ENCODE measurements around the gene WEE2.

Gene WEE2

DNA sequence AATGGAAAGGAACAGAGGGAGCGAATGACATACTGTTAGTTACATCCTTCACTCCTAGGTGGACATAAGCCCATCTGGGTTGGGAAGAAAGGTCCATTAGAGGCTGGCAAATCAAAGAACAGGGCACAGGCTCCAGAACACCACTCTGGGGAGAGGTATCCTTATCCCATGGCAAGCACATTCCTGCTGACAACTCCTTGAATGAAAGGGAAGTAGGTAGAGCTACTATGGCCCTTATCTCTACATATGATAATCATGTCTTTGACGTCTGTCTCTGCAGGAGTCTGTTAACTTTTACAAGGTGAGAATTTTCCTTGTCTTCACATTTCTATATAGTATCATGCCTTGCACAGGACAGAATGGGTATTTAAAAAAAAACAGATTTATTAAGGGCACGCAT is 16.6 kb upstream of the WEE2 start:
- DNase-seq (ENCODE audit: low spot score): no peak

DNA sequence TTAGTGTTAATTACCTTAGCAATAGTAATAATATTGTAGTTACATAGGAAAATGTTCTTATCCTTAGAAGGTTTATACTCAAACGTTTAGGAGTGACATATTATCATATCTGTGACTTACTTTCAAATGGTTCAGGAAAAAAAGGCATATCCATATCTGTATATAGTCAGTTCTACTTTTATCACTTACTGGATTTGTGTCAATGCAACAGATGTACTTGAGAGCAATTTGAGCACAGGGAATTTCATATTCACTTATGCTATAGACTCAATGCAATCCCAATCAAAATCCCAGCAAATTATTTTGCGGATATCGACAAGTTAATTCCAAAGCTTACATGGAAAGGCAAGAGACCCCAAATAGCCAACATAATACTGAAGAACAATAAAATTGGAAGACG is 16.2 kb upstream of the WEE2 start:
- no peak for DNase-seq (ENCODE audit: low spot score)

DNA sequence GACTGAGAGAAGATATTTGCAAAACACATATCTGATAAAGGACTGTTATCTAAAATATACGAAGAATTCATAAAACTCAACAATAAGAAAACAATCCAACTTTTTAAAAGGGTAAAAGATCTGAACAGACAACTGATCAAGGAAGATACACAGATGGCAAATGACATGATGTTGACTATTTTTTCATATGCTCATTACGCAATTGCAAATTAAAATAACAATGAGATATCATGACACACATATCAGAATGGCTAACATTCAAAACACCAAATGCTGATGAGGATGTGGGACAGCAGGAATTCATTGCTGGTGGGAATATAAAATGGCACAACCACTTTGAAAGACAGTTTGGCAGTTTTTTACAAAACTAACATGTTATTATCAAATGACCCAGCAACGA is 15.1 kb upstream of the WEE2 start:
- DNase-seq (ENCODE audit: low spot score): no peak

DNA sequence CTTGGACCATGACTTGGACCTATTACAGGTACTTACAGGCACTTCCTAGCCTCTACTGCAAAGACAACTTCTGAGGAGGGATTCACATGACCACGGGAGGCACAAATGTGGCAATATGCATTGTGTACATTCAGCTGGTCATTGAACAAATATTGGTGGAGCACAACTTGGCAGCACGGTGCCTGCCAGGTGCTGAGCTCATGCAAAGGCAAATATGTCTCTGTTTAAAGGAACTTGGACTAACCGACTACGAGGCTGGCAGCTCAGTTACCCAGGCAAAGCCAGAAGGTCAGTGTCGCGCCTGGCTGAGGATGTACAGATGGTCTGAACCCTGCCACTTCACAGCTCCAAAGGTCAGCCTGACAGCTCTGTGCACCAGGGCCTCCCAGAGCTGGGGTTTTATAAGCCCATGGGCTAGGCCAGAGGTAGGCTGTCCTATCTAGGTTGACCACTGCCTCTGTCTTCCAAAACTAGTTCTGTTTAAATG is 12.3 kb upstream of the WEE2 start:
- DNase-seq (ENCODE audit: low spot score): no peak

DNA sequence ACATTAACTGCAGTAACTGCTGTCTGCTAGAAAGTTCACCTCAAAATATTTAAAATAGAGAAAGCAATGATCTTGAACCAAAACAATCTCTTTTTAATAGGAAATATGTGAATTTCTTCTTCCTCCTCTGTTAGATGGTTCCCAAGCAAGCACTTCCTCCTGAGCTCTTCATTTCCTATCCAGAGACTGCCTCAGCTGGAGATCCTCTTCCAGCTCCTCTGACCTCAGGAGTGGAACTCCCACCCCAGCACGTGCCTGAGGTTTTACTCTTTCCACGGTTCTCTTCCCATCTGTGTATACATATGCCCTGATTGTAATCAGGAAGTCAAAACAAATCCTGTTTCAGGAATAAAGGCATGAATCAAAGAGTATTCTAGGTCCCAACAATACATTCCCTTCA is 11.8 kb upstream of the WEE2 start:
- DNase-seq (ENCODE audit: low spot score): no peak

DNA sequence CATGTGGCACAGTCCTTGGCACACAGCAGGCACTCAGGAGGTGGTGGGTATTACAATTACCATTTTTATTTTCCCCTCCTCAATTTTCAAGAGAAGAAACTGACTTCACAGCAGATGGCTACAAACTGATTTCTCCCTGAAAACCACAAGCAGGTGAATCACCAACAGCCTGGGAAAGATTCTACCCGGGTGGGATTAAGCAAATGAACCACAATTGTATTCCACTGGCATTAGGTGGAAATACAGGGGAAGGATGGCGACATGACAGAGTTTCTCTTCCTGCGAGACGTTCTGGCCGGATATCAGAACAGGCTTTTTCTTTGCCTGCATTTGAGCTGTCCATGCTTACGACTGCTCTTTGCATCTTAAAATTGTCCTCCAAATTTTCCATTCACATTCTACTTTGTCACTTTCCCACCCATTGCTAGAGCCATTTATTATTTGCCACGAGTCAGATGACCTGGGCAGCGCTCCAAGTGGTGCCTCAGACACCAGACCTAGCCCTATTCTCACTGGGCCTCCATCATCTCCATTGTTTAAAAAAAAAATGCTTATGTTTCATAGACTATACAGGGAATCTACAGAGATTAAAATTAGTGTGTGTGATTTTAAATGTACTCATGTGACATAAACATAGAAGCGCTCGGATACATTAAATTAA is 10.8 kb upstream of the WEE2 start:
- no peak for DNase-seq (ENCODE audit: low spot score)

DNA sequence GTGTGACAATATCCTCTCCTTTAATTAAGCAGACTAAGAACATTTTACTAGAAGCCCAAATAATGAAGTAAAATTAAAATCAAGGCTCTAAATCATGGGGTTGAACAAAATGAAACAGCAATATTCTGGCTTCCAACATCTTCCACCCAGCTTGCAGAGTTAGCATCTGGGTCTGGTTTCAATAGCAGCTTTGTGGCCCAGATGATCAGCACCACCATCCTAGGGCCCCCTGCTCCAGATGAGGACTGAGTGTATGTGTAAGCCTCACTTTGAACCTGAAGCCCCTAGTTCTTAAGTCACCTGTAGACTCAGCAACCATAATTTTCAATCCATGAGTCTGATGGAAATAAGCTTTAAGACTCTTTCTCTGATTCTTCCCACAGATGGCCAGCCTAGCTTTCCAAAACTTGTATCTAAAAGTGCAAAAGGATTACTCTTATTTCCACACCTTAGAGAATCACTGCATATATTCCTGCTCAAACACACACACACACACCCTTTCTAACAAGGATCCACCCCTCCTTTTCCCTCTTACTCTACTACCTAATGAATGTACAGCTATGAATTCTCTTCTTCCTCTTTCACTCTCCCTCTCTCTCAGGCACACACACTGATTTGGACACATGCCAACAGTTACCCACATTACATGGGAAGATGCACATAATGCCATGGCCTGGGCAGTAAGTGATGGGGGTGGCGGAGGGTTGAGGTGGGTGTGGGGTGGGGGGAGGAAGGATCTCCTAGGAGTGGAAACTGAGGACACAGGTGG is 9.7 kb upstream of the WEE2 start:
- DNase-seq (ENCODE audit: low spot score): no peak

DNA sequence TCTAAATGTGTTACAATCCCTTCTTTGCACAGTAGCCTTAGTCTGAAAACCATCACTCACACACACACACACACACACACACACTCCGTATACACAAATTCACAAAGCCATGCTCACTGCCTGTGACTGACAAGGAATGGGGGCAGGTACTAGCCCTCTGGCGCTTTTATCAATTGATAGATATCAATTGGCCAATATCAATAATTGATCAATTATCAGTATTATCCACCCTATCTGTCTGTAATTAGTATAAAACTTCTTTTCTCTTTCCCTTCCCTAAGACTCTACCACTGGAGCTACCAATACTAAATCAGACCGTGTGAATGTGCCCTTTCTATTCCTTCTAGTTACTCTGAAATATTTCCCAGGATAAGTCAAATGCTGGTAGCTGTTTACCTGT is 8.3 kb upstream of the WEE2 start:
- no peak for DNase-seq (ENCODE audit: low spot score)

DNA sequence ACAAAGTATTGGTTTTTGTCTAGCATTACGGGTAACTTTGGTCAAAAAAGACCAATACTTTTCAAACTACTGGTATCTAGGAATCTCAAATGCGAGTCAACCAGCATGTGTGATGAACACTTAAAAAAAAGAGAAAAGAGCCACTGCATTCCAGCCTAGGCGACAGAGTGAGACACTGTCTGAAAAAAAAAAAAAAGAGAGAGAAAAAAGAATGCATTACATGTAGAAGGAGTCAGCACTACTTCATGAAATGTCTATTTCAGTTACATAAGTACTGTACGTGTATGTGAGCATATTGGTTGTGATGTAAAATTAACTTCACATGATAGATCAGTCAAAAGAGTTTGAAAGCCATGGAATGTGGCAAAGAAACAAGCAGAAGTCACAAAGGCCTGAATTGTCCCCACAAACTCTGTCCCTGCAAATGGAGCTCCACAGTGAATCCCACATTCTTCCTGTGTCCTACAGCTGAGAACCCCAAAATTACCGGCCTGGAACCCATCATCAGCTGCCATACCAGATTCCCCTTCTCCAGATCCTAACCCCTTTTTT is 7.8 kb upstream of the WEE2 start:
- DNase-seq (ENCODE audit: low spot score): no peak

DNA sequence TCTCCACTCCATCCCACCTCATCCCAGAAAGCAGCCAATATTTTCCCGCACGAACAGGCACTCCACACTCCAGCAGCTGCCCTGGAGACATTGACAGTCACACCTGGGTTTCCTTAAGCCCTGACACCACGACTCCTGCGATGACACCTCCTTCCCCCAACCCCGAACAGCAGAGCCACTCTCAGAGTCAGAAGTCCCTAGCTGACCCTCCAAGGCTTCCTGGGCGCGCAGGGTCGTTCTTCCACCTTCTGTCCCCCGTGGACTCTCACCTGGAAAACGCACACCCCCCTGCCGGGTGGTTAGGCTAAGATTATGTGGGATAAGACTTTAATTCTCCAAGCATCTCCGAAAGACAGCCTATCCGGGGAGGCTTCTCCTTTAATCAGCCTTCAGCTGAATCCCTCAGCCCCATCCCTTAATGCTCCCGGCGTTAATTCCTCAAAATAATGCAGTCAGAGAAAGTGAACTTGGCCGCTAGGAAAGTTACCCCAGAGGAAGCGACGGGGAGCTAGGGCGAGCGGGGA is 7.2 kb upstream of the WEE2 start:
- DNase-seq (ENCODE audit: low spot score): peak; percentile 77

DNA sequence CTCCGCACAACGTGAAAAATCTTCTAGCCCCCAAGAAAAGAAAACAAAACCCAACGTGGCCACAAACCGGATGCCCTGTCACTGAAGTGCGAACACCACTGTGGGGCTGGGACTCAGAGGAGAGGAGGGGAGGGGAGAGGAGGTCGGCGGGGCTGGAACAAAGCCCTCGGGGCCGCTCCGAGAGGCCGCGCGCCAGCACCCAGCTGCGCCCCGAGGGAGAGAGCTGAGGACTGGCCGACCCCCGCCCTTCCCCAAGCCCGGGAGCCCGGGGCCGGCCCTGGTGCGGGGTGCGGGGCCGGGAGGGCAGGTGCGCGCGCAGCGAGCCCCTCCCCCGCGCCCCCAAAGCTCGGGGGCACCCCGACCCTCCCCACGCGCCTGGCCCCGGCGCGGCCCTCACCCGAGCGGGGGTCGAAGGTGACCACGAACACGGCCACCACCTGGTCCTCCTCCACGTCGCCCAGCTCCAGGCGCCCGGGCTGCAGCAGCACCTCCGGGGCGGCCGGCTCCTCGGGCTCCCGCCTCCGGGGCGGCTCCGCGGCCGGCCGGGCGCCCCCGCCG is 6.6 kb upstream of the WEE2 start:
- peak; percentile 80 for DNase-seq (ENCODE audit: low spot score)

DNA sequence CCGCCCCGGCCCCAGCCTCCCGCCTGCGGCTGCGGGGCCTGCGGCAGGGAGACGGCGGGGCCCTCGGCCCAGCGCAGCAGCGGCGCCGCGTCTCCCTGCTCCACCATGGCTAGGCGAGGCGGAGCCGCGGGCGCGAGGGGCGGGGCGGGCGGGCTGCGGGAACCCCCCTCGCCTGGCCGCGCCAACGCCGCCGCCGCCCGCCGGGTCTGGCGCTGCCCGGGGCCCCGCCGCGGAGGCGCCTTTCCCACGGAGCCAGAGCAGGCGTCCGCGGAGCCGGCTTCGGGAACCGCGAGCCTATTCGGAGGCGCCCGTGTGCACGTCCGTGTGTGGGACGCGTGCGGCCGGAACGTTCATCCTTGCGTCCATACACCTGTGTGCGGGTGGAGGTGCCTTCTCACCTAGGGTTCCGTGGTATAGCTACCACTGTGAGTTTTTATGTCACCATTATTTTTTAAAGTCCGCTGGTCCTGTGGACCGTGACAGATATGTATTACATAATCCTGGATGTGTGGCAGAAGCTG is 6.0 kb upstream of the WEE2 start, which contains the start of gene DENND11:
Gene DENND11, minus strand, starts transcription at position 120 of the 521 bp plus-strand sequence. Its CDS starts 13 bp downstream, at position 107.
- peak; percentile 91 for DNase-seq (ENCODE audit: low spot score)

DNA sequence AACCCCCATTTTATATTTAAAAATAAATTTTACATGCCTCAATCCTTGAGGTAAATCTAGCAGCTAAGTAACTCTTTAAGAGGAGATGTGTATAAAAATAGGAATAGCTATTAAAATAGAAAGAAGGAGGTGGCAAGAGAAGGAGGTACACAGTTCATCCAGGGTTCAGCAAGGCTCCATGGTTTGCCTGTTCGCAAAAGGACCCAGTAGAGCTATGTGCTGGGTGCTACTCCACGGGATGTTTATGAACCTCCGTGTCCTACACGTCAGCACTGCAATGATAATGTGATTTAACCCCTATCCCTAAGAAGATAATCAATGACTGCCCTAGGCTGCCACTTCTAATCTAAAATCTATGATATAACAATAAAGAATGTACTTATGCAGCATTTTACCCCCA is 5.3 kb upstream of the WEE2 start:
- no peak for DNase-seq (ENCODE audit: low spot score)

DNA sequence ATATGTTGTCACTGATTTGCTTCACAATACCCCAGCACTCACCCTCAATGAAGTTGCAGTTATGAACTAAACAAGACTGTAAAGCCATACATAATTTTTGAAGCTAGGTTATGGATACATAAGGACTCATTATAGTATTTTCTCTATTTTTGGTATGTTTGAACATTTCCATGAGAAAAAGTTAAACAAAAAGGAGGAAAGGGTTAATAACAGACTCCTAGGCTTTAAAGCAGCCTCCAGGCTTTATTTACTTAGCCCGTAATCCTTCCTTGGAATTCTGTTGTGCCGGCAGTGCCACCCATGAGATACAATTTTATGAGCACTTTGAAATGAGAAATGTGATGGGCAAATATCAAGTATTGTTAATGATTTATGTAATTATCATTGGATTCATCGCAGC is 4.0 kb upstream of the WEE2 start:
- no peak for DNase-seq (ENCODE audit: low spot score)

DNA sequence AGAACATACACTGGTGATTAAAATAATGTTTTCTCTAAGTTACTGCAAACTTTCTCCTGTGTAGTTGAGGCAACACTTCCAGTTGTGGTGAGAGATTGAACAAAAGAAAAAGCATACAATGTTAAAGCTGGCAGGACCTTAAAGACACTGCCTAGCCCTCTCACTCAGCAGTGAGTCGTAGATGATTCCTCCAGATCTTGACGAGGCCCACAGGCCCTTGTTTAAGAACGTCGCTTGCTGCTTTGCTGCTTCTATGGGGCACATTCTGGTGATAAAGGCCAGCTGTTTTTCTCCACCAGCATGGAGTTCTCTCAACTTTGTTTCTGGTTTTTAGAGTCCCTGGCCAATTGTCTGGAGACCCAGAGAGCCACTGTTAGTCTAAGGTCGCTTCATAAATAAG is 3.4 kb upstream of the WEE2 start:
- DNase-seq (ENCODE audit: low spot score): no peak

DNA sequence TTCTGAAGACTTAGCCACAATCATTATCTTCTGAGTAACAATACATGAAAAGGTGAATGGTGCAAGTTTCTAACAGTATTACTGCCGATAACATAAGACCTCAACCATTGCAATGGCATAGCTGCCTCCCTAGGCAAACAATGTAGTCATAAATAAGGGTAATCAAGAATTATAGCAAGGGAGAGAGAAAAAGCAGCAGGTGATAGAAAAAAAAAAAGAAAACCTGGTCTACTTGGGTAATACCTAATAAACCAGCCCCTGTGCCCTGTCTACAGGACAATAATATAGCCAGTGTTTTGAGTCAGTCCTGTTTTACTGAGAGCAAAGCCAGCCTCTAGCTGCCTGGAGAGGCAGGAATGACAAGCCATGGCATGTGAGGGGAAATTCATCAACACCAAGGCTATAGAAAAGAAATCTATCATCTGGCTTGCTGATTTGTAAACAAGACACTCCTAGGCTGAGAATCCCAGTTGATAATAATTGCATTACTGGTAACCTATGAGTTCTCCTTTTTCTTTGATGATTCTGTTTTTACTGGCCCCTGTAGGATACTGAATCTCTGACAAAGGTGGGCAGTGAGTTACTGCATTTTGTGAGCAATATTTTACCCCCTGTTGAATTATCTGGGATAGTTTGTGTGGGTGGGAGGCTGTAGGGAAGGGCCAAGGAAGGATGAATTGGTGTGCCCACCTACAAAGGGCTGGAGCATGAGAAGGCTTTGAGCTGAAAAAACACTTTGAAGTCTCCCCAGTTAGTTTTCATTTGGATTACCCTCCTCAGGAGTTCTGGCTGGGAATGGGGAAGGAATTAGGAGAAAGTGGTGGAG is 1.7 kb upstream of the WEE2 start:
- no peak for DNase-seq (ENCODE audit: low spot score)

DNA sequence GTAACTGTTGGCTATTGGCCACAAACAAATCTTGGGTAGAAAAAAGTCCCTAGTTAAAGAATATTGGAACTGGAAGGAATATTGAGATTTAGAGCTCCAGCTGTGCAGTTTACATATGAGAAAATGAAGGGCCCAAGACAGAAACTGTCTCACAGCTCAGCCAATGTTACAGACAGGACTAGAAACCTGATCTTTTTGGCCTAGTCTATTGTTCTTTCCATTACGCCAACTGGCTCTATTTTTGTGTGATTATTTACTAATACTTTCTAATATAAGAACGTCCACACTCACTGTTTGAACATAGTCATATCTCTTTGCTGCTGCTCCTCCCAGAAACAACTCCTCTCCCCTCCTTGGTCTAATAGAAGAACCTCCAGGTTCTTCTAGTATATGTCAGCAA is 1.2 kb downstream of the WEE2 start:
- DNase-seq (ENCODE audit: low spot score): no peak

DNA sequence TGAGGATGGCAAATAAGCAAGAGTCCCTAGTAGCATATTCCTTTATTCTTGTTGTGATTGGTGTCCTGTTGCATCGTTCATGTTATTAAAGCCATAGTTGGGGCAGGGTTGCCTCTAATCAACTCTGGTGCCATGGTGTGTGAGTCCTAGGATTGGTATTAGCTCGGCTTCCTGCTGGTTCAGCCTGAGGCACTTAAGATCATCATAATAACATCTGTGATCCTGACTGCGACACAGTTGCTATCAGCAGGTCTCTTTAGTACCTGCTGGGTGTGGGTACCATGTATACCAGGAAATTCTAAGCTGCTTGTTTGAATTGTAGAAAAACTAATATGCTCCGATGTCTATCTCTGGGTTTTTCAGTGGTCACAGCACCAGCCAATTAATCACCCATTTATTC is 1.6 kb downstream of the WEE2 start:
- no peak for DNase-seq (ENCODE audit: low spot score)

DNA sequence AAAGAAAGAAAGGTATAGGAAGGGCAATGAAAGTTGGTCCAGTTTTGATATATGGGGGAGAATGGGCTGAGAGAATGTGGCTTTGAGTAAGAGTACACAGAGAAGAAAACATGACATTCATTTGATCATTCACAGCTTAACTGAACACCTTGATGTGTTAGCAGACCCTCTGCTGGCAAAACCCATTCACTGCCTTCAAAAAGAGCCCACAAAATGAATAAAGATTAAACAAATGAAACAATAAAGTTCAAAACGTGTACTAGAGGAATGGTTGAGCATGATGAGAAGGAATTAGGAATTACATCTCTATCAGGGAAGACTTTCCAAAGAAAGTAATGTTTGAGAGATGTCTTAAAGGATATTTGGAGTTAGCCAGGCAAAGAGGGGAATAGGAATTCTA is 2.1 kb downstream of the WEE2 start:
- no peak for DNase-seq (ENCODE audit: low spot score)

DNA sequence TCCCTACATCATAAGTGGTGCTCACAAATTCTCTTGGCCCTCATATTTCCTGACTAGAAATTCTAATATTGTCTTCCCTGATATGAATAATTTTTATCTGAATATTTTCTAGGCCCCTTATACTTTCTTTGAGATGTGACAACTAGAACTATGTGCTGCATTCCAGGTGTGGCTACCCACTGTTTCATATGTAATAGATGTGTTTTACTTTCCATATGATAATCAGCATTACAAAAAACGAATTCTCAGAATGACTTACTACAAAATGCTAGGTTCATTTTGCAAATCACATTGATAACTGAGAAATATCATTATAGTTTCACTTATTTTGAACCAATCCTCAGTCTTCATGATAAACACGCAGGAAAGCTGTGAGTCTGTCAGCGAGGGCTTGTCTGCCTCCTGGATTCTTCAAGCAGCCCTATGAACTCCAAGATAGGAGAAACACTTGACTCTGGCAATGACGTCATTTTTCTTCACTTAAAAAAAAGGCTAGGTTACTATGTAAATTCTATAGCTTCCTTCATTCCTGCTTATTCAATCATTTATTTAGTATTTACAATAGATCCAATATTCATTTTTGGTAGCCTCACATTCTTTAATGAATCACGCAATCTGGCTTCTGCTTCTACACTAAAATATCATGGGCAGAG is 4.6 kb downstream of the WEE2 start:
- DNase-seq (ENCODE audit: low spot score): no peak

DNA sequence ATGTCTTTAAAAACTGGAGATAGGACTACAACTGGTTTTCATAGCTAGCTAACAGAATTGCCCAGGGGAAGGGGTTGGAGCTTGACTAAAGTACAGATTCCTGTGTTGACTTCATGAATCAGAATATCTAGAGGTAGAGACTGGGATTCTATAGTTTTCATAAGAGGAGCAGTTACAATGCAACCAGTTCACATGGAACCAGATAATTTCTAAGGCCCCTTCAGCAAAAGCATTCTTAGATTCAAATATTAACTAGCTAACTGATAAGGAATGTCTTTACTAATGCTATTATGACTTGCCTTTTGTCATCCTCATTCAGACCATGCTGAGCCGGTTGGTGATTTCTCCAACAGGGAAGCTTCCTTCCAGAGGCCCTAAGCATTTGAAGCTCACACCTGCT is 5.7 kb downstream of the WEE2 start:
- DNase-seq (ENCODE audit: low spot score): no peak

Measured in D341Med (cell line).